GM15510 (cell line): Measurements from ENCODE around the gene MGRN1.

Experiments
- POLR2A ChIP-seq: IDR thresholded peaks from 3 replicates; pipeline ENCODE4 v1.6.1; 2011; ENCODE audit warnings: borderline replicate concordance; ENCODE audit not compliant: insufficient read length; ENCODE audit errors: extremely low read depth

MGRN1 gene

GRCh38 chr16:4601036-4601863, 23.4 kb upstream of the MGRN1 start:
- TF ChIP-seq POLR2A, result no peak

GRCh38 chr16:4601864-4602186, 22.8 kb upstream of the MGRN1 start:
- TF ChIP-seq POLR2A, result no peak

GRCh38 chr16:4602331-4602730, 22.3 kb upstream of the MGRN1 start:
- TF ChIP-seq POLR2A, result no peak

- no peak for TF ChIP-seq POLR2A
Measured at GRCh38 chr16:4603624-4604170, 20.9 kb upstream of the MGRN1 start.

- TF ChIP-seq POLR2A, result no peak
Measured at GRCh38 chr16:4604401-4604800, 20.2 kb upstream of the MGRN1 start.

- no peak for TF ChIP-seq POLR2A
Measured at GRCh38 chr16:4606354-4606753, 18.3 kb upstream of the MGRN1 start.

- TF ChIP-seq POLR2A, result no peak
Measured at GRCh38 chr16:4607841-4608703, 16.6 kb upstream of the MGRN1 start.

- no peak for TF ChIP-seq POLR2A
Measured at GRCh38 chr16:4608704-4608980, 16.0 kb upstream of the MGRN1 start.

- TF ChIP-seq POLR2A, result no peak
Measured at GRCh38 chr16:4609200-4610010, 15.2 kb upstream of the MGRN1 start.

- TF ChIP-seq POLR2A, result no peak
Measured at GRCh38 chr16:4610011-4611005, 14.3 kb upstream of the MGRN1 start.

GRCh38 chr16:4611337-4612021, 13.1 kb upstream of the MGRN1 start:
- TF ChIP-seq POLR2A, result no peak

GRCh38 chr16:4612474-4612931, 12.1 kb upstream of the MGRN1 start:
- TF ChIP-seq POLR2A, result no peak

GRCh38 chr16:4612977-4613635, 11.5 kb upstream of the MGRN1 start:
- TF ChIP-seq POLR2A, result no peak
